CD8-positive, alpha-beta memory T cell (primary cell): ENCODE results near the gene PRKAR1A. TPM values are rescaled to one million over a fixed set of nuclear protein-coding genes. Genes with fewer than 3 reads are reported as not detected.
"Not testable (repeated sequence)": the region's sequence is repeated elsewhere in the genome, so short reads cannot be mapped to it uniquely, and the experiment has no call there.

ENCODE experiments used
- CTCF ChIA-PET: fragments of 350-600 bp; sonication (Branson Sonifier 250); formaldehyde crosslinking; loops from one replicate; lab custom pipeline; 2021; ENCODE audit warnings: antibody characterized with exemption; lab: Charles Lee
- POLR2A ChIA-PET: fragments of 350-600 bp; sonication (Branson Sonifier 250); formaldehyde crosslinking; loops from one replicate; lab custom pipeline; 2021; ENCODE audit warnings: antibody characterized with exemption; lab: Charles Lee
- DNase-seq, 5 donors: peaks; one replicate each; pipeline versions ENCODE4 v3.0.0 to v3.0.0-alpha.2; 2020 to 2022; ENCODE audit warnings: mixed read lengths in 1 of 5
- H3K27ac ChIP-seq: one replicate; pipeline ENCODE4 v1.7.0; 2013; ENCODE audit warnings: low read depth, mild to moderate bottlenecking, low read length, moderate library complexity
- H3K27me3 ChIP-seq: 2 replicates; pipeline ENCODE4 v1.7.0; 2013; ENCODE audit warnings: low read length, mild to moderate bottlenecking; ENCODE audit not compliant: insufficient read depth, poor library complexity, severe bottlenecking
- H3K36me3 ChIP-seq: 2 replicates; pipeline ENCODE4 v1.7.0; 2013; ENCODE audit warnings: mild to moderate bottlenecking, low read length, moderate library complexity; ENCODE audit not compliant: insufficient read depth
- H3K4me1 ChIP-seq: 2 replicates; pipeline ENCODE4 v1.7.0; 2013; ENCODE audit warnings: mild to moderate bottlenecking, low read length, moderate library complexity; ENCODE audit not compliant: insufficient read depth
- H3K4me3 ChIP-seq: 2 replicates; pipeline ENCODE4 v1.7.0; 2013; ENCODE audit warnings: mild to moderate bottlenecking, low read length
- H3K9me3 ChIP-seq: 2 replicates; pipeline ENCODE4 v1.7.0; 2013; ENCODE audit warnings: mild to moderate bottlenecking, low read length
- H3K27ac Mint-ChIP-seq, 8 donors: one replicate each; pipeline ENCODE4 v1.8.0; 2020 to 2021; ENCODE audit warnings: mixed read lengths in 8 of 8, mild to moderate bottlenecking in 6 of 8, inconsistent platforms in 3 of 8, moderate library complexity in 3 of 8
- H3K27me3 Mint-ChIP-seq, 2 donors: one replicate each; pipeline ENCODE4 v1.8.0; 2020 to 2021; ENCODE audit warnings: mixed read lengths in 2 of 2, mild to moderate bottlenecking in 1 of 2, moderate library complexity in 1 of 2
- H3K36me3 Mint-ChIP-seq, 3 donors: one replicate each; pipeline ENCODE4 v1.8.0; 2020 to 2021; ENCODE audit warnings: mixed read lengths in 3 of 3, inconsistent platforms in 1 of 3, mild to moderate bottlenecking in 1 of 3
- H3K4me1 Mint-ChIP-seq, 3 donors: one replicate each; pipeline ENCODE4 v1.8.0; 2020 to 2021; ENCODE audit warnings: mixed read lengths in 3 of 3, inconsistent platforms in 1 of 3, mild to moderate bottlenecking in 1 of 3
- H3K4me3 Mint-ChIP-seq, 7 donors: one replicate each; pipeline ENCODE4 v1.8.0; 2020 to 2021; ENCODE audit warnings: mixed read lengths in 7 of 7, mild to moderate bottlenecking in 6 of 7, moderate library complexity in 4 of 7, inconsistent platforms in 2 of 7
- H3K9me3 Mint-ChIP-seq, 5 donors: one replicate each; pipeline ENCODE4 v1.8.0; 2020 to 2022; ENCODE audit warnings: mixed read lengths in 5 of 5, mild to moderate bottlenecking in 3 of 5, moderate library complexity in 2 of 5, inconsistent platforms in 1 of 5
- polyA plus RNA-seq: library from polyadenylated mRNA; unstranded; fragments of 300-500 nt; fragmentation: Illumina TruSeq; gene quantifications from one replicate; pipeline ENCODE4 v1.2.3, GENCODE V29; 2021
- total RNA-seq, 2 experiments: library from RNA; stranded (reverse); gene quantifications; one replicate each; pipeline ENCODE4 v1.2.3, GENCODE V29; 2021

PRKAR1A gene
- total and polyA plus RNA-seq, 3 experiments from 2014 or later, result 191 to 203 (median 197) TPM

DNA sequence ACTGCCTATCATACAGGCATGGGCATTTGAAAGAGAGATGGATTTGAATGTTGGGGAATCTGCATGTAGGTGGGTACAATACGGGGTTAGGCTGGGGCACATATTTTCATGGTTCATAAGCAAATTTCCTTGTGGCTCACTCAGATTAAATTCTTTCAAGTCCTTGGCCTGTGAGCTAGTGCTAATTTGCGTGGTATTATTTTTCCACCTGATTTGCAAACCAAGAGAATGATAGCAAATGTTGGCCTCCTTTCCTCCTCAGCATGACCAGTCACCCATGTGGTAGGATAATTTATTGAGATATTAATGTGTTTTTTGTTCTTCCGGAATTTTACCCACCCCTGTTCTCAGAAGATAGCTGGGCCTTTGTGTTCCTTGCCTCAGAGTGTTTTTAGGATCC lies 66.0 kb downstream of the PRKAR1A start:
- ChIA-PET POLR2A (no interaction called here), CTCF (no interaction called here)
- H3K27me3 Mint-ChIP-seq, result peaks cover 10 to 21% of the 10 kb centered on the region in 2 donors
- no peaks in the 10 kb centered on the region for H3K36me3 ChIP-seq
- no peaks in the 10 kb centered on the region for H3K9me3 ChIP-seq
- no peak overlapping the region for H3K4me3 ChIP-seq
- no peaks in the 10 kb centered on the region for H3K4me1 ChIP-seq
- H3K27ac Mint-ChIP-seq, result no peak overlapping the region
- H3K36me3 Mint-ChIP-seq, result no peaks in the 10 kb centered on the region
- no peak overlapping the region for H3K27ac ChIP-seq
- no peaks in the 10 kb centered on the region for H3K9me3 Mint-ChIP-seq
- H3K4me3 Mint-ChIP-seq, result no peak overlapping the region
- H3K27me3 ChIP-seq, result no peaks in the 10 kb centered on the region
- no peak for DNase-seq
- H3K4me1 Mint-ChIP-seq, result no peaks in the 10 kb centered on the region

GRCh38 chr17:68579194-68579927 lies 67.1 kb downstream of the PRKAR1A start:
- DNase-seq, result no peak
- peaks cover 10 to 21% of the 10 kb centered on the region in 2 donors for H3K27me3 Mint-ChIP-seq
- POLR2A ChIA-PET, result no interaction called here
- no peaks in the 10 kb centered on the region for H3K36me3 Mint-ChIP-seq
- no peak overlapping the region for H3K4me3 Mint-ChIP-seq
- Histone ChIP-seq H3K4me1 (no peaks in the 10 kb centered on the region), H3K4me3 (no peak overlapping the region), H3K27me3 (no peaks in the 10 kb centered on the region), H3K9me3 (no peaks in the 10 kb centered on the region), H3K27ac (no peak overlapping the region), H3K36me3 (no peaks in the 10 kb centered on the region)
- H3K9me3 Mint-ChIP-seq, result no peaks in the 10 kb centered on the region
- CTCF ChIA-PET, result no interaction called here
- no peak overlapping the region for H3K27ac Mint-ChIP-seq
- H3K4me1 Mint-ChIP-seq, result no peaks in the 10 kb centered on the region

GRCh38 chr17:68580236-68580770 lies 68.1 kb downstream of the PRKAR1A start:
- no peak overlapping the region for H3K27ac ChIP-seq
- peaks cover 10 to 21% of the 10 kb centered on the region in 2 donors for H3K27me3 Mint-ChIP-seq
- no peaks in the 10 kb centered on the region for H3K27me3 ChIP-seq
- H3K4me1 Mint-ChIP-seq, result no peaks in the 10 kb centered on the region
- no peaks in the 10 kb centered on the region for H3K4me1 ChIP-seq
- H3K9me3 ChIP-seq, result no peaks in the 10 kb centered on the region
- H3K36me3 Mint-ChIP-seq, result no peaks in the 10 kb centered on the region
- H3K36me3 ChIP-seq, result no peaks in the 10 kb centered on the region
- no peak for DNase-seq
- POLR2A ChIA-PET, result no interaction called here
- no peaks in the 10 kb centered on the region for H3K9me3 Mint-ChIP-seq
- H3K4me3 ChIP-seq, result no peak overlapping the region
- no peak overlapping the region for H3K4me3 Mint-ChIP-seq
- H3K27ac Mint-ChIP-seq, result no peak overlapping the region
- CTCF ChIA-PET, result no interaction called here

GRCh38 chr17:68581863-68582645 lies 69.8 kb downstream of the PRKAR1A start:
- Histone ChIP-seq H3K4me3 (no peak overlapping the region), H3K4me1 (no peaks in the 10 kb centered on the region), H3K36me3 (no peaks in the 10 kb centered on the region), H3K27me3 (no peaks in the 10 kb centered on the region), H3K9me3 (no peaks in the 10 kb centered on the region), H3K27ac (no peak overlapping the region)
- H3K4me3 Mint-ChIP-seq, result no peak overlapping the region
- H3K27me3 Mint-ChIP-seq, result peaks cover 16 to 23% of the 10 kb centered on the region in 2 donors
- DNase-seq, result no peak
- CTCF ChIA-PET, result no interaction called here
- H3K4me1 Mint-ChIP-seq, result no peaks in the 10 kb centered on the region
- H3K9me3 Mint-ChIP-seq, result no peaks in the 10 kb centered on the region
- POLR2A ChIA-PET, result no interaction called here
- no peaks in the 10 kb centered on the region for H3K36me3 Mint-ChIP-seq
- peak overlapping the region in 1 of 8 donors; percentile 87 for H3K27ac Mint-ChIP-seq

- H3K36me3 Mint-ChIP-seq, CTCF ChIA-PET, H3K4me1 ChIP-seq, H3K27ac Mint-ChIP-seq, H3K9me3 ChIP-seq, POLR2A ChIA-PET, H3K4me3 Mint-ChIP-seq, H3K9me3 Mint-ChIP-seq, H3K4me1 Mint-ChIP-seq, H3K27ac ChIP-seq, H3K36me3 ChIP-seq, DNase-seq, H3K4me3 ChIP-seq, H3K27me3 ChIP-seq: not testable (repeated sequence)
- peaks cover 18 to 22% of the 10 kb centered on the region in 2 donors for H3K27me3 Mint-ChIP-seq
These were observed 70.6 kb downstream of the PRKAR1A start for GRCh38 chr17:68582867-68583266.

- POLR2A ChIA-PET, result no interaction called here
- H3K27me3 Mint-ChIP-seq, result peaks cover 10 to 14% of the 10 kb centered on the region in 2 donors
- CTCF ChIA-PET, result interaction anchor here (1.0 kb wide), 1 partner anchor 11 kb away, joined by 3 read pairs; no protein-coding TSS in a partner anchor
- H3K36me3 Mint-ChIP-seq, result peaks cover 0 to 15% (median 2%) of the 10 kb centered on the region in 3 donors
- no peak overlapping the region for H3K4me3 Mint-ChIP-seq
- Histone ChIP-seq H3K4me1 (no peaks in the 10 kb centered on the region), H3K9me3 (no peaks in the 10 kb centered on the region), H3K36me3 (no peaks in the 10 kb centered on the region), H3K27me3 (no peaks in the 10 kb centered on the region), H3K4me3 (no peak overlapping the region), H3K27ac (no peak overlapping the region)
- no peak overlapping the region for H3K27ac Mint-ChIP-seq
- no peaks in the 10 kb centered on the region for H3K4me1 Mint-ChIP-seq
- H3K9me3 Mint-ChIP-seq, result no peaks in the 10 kb centered on the region
- DNase-seq, result no peak
These were observed 72.5 kb downstream of the PRKAR1A start for GRCh38 chr17:68584581-68585303.

DNA sequence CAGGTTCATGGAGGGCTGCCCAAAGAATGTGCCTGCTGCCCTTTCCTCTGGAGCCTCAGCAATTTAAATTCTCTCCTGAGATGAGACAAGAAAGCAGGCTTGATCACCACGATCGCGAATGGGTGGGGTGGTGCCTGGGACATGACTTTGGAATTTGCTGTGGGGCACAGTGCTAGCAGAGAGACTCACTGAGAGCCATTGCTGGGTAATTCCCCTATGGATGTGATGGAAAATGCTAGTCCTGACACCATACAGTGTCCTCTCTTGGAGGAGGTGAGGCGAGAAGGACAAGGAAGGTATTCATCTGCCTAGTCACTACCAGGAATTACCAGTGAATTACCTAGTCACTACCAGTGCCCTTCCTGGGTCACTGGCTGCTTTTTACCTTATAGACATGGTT lies 73.4 kb downstream of the PRKAR1A start:
- H3K9me3 Mint-ChIP-seq, result no peaks in the 10 kb centered on the region
- Histone ChIP-seq H3K36me3 (no peaks in the 10 kb centered on the region), H3K4me1 (no peaks in the 10 kb centered on the region), H3K9me3 (no peaks in the 10 kb centered on the region), H3K27ac (no peak overlapping the region), H3K4me3 (no peak overlapping the region), H3K27me3 (no peaks in the 10 kb centered on the region)
- DNase-seq, result no peak
- POLR2A ChIA-PET, result no interaction called here
- H3K27me3 Mint-ChIP-seq, result peaks cover 9 to 15% of the 10 kb centered on the region in 2 donors
- CTCF ChIA-PET, result no interaction called here
- no peaks in the 10 kb centered on the region for H3K4me1 Mint-ChIP-seq
- H3K4me3 Mint-ChIP-seq, result no peak overlapping the region
- H3K36me3 Mint-ChIP-seq, result peaks cover 0 to 15% (median 2%) of the 10 kb centered on the region in 3 donors
- no peak overlapping the region for H3K27ac Mint-ChIP-seq
